COLO829 (cell line): ENCODE measurements around the gene NFIA.

Experiments
- DNase-seq: peaks from one replicate; pipeline ENCODE4 v3.0.0; 2012; ENCODE audit warnings: low spot score

The NFIA gene

GRCh38 chr1:61370913-61371279 lies 288.5 kb downstream of the NFIA start:
- DNase-seq: no peak

GRCh38 chr1:61372944-61373343 lies 290.6 kb downstream of the NFIA start:
- no peak for DNase-seq

- no peak for DNase-seq
Measured at GRCh38 chr1:61374156-61374555, 291.8 kb downstream of the NFIA start.

GRCh38 chr1:61375082-61375880 lies 292.9 kb downstream of the NFIA start:
- DNase-seq: no peak

- no peak for DNase-seq
Measured at GRCh38 chr1:61376151-61376550, 293.8 kb downstream of the NFIA start.

GRCh38 chr1:61377242-61377958 lies 295.0 kb downstream of the NFIA start:
- DNase-seq: no peak

GRCh38 chr1:61378494-61379180 lies 296.3 kb downstream of the NFIA start:
- DNase-seq: no peak

- no peak for DNase-seq
Measured at GRCh38 chr1:61379693-61380092, 297.3 kb downstream of the NFIA start.

- no peak for DNase-seq
Measured at GRCh38 chr1:61380561-61380960, 298.2 kb downstream of the NFIA start.

- DNase-seq: no peak
Measured at GRCh38 chr1:61386323-61386722, 304.0 kb downstream of the NFIA start.

- DNase-seq: no peak
Measured at GRCh38 chr1:61386770-61387169, 304.4 kb downstream of the NFIA start.

GRCh38 chr1:61387829-61388228 lies 305.5 kb downstream of the NFIA start:
- no peak for DNase-seq

GRCh38 chr1:61388566-61388965 lies 306.2 kb downstream of the NFIA start:
- no peak for DNase-seq

GRCh38 chr1:61389194-61389925 lies 307.0 kb downstream of the NFIA start:
- DNase-seq: no peak

GRCh38 chr1:61389926-61390845 lies 307.8 kb downstream of the NFIA start:
- no peak for DNase-seq

- no peak for DNase-seq
Measured at GRCh38 chr1:61391730-61392129, 309.4 kb downstream of the NFIA start.

GRCh38 chr1:61392409-61393242 lies 310.3 kb downstream of the NFIA start:
- no peak for DNase-seq

GRCh38 chr1:61393575-61393974 lies 311.2 kb downstream of the NFIA start:
- no peak for DNase-seq

GRCh38 chr1:61395146-61395800 lies 312.9 kb downstream of the NFIA start:
- no peak for DNase-seq

GRCh38 chr1:61397495-61397894 lies 315.1 kb downstream of the NFIA start:
- no peak for DNase-seq
